ENCODE data around the gene LPP.

LPP gene

DNA sequence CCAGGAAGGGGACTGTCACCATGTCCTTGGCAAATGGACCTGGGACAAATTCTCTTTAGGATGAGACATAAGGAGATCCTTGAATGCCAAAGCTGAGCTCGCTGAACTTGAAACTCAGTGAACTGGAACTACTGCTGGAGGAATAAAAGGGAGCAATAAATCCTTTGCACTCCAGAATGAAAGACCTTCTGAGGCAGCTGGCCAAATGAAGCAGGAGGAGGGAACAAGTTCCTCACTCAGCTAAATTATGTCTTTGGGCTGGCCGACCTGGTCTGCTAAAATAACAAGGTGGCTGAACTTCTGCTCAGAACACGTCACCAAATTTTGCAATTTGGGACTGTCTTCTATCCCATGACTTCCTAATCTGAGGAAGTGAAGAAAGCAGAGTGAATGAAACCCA is 314.7 kb downstream of the LPP start:
- TF ChIP-seq, protein P1, sequence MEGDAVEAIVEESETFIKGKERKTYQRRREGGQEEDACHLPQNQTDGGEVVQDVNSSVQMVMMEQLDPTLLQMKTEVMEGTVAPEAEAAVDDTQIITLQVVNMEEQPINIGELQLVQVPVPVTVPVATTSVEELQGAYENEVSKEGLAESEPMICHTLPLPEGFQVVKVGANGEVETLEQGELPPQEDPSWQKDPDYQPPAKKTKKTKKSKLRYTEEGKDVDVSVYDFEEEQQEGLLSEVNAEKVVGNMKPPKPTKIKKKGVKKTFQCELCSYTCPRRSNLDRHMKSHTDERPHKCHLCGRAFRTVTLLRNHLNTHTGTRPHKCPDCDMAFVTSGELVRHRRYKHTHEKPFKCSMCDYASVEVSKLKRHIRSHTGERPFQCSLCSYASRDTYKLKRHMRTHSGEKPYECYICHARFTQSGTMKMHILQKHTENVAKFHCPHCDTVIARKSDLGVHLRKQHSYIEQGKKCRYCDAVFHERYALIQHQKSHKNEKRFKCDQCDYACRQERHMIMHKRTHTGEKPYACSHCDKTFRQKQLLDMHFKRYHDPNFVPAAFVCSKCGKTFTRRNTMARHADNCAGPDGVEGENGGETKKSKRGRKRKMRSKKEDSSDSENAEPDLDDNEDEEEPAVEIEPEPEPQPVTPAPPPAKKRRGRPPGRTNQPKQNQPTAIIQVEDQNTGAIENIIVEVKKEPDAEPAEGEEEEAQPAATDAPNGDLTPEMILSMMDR (IDR thresholded peaks at IDR 0.05; ENCODE audit: low read depth, low read length, missing control alignments) = no peak
- in situ Hi-C loops (cut with HindIII; ENCODE audit: low sequenced_read_pairs) = no loop called here
- peak; percentile 69 for DNase-seq (ENCODE audit: low read depth)
- H3K4me3 ChIP-seq (ENCODE audit: low read depth, low read length) = no peak overlapping the region

DNA sequence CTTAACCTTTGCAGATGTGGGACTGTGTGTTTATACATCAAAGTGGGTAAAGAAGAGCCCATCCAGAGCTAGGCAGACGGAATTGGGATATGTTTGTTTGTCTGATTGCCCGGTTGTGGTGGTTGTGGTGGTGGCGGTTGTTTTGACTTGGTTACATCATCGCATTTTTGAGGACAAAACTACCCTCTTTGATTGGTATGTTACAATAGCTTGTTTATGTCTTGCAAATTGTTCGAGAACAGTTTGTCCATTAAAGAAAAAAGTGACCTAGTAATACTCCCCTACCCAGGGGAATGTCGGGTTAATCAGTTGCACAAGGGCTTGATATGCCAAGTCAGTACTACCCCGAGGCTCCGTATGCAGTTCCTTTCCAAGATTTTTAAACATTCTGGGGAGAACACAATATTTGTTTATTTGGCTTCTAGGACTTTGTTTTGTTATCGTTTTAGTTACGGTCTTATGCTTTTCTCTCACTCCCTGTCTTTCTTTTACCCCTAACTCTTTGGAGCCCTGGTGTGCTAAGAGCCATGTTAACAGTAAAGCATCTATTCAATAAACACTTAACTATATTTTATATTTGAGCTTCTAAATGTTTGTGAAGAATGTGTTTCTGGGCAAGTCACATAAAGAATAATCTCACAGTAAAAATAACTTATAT is 315.4 kb downstream of the LPP start:
- TF ChIP-seq, protein P1 (IDR thresholded peaks at IDR 0.05; ENCODE audit: low read depth, low read length, missing control alignments) = no peak
- DNase-seq (ENCODE audit: low read depth) = peak; percentile 79

DNA sequence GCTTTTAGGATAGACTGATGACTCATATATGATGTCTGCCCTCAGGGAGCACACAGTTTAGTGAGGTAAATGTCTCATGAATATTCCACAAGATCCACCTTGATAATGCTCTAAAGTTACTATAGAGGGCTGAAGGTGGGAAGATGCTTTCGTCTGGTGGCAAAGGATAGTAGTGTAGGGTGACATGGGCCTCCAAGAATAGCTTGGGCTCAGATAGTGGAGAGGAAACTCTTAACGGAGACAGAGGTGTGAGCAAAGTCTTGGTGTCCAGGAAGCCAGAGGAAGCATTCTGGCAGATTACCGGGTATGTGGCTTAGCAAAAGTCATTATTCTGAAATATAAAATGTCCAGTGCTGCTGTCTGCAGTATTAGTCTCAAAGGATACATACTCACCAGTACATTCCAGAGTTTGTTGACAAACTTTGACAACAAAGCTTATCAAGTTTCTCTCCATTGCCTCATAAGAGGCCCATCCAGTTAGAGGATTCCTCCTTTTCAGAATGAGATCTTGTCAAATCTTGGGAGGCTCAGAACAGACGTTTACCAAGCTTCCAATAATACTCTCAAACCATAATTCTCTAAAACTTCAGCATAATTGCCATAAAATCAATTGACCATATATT is 316.7 kb downstream of the LPP start:
- in situ Hi-C loops (cut with HindIII; ENCODE audit: low sequenced_read_pairs) = no loop called here

More for the DNA sequence above, 315.4 kb downstream of the LPP start:
- no peak overlapping the region for H3K4me3 ChIP-seq (ENCODE audit: low read depth, low read length)
- in situ Hi-C loops (cut with HindIII; ENCODE audit: low sequenced_read_pairs) = no loop called here

DNA sequence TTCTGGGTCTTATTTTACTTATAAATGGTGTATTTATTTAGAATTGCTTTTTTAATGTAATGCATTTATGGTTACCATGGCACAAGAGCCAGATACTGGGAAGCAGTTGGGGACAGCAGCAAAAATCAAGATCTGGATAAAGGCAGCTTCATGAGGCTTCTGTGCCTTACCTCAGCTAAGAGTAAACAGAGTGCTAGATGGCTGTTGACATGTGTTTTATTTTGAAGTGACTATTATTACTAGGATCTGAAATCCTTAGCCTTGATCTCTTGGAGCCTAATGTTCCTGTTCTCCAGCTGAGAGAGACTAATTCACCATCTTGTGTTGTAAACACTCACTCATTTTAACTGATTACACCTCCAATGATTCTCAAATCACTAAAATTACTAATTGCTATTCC is 317.8 kb downstream of the LPP start:
- in situ Hi-C loops (cut with HindIII; ENCODE audit: low sequenced_read_pairs) = no loop called here
- TF ChIP-seq, protein P1 (IDR thresholded peaks at IDR 0.05; ENCODE audit: low read depth, low read length, missing control alignments) = no peak
- no peak overlapping the region for H3K4me3 ChIP-seq (ENCODE audit: low read depth, low read length)
- no peak for DNase-seq (ENCODE audit: low read depth)

More for the DNA sequence above, 316.7 kb downstream of the LPP start:
- no peak overlapping the region for H3K4me3 ChIP-seq (ENCODE audit: low read depth, low read length)
- TF ChIP-seq, protein P1 (IDR thresholded peaks at IDR 0.05; ENCODE audit: low read depth, low read length, missing control alignments) = no peak
- DNase-seq (ENCODE audit: low read depth) = no peak

DNA sequence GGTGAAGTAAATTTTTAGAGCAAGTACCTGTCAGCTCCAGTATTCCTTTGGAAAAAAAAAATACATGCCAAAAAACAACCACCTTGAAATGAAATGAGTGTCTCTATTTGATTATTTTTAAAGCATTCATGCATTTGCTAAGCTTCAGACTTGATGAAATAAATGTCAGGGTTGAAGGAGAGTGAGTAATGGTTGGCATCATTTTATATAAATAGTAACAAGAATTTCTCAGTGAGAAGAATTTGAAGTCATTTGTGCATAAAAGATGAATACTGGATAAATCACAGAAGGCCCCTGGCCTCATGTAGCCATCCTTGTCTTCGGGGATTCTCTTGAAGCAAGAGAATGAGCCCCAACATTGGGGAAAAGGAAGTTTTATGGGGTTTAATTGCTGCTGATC is 318.4 kb downstream of the LPP start:
- TF ChIP-seq, protein P1 (IDR thresholded peaks at IDR 0.05; ENCODE audit: low read depth, low read length, missing control alignments) = no peak
- no peak overlapping the region for H3K4me3 ChIP-seq (ENCODE audit: low read depth, low read length)
- in situ Hi-C loops (cut with HindIII; ENCODE audit: low sequenced_read_pairs) = no loop called here
- no peak for DNase-seq (ENCODE audit: low read depth)

DNA sequence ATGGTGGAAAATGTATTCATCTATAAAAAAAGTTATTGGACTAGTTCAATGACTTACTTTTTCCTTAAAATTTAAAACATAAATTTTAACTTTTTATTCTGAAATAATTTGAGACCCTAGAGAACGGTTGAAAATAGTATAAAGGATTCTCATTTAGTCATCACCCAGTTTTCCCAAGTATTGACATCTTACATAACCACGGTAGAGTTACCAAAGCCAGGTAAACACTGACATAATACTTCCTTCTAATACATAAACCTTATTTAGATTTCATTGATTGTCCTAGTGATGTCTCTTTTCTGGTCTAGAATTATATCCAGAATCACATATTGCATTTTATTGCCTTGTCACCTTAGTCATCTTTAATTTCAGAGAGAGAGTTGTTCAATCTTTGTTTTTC is 319.1 kb downstream of the LPP start:
- DNase-seq (ENCODE audit: low read depth) = no peak
- in situ Hi-C loops (cut with HindIII; ENCODE audit: low sequenced_read_pairs) = no loop called here
- TF ChIP-seq, protein P1 (IDR thresholded peaks at IDR 0.05; ENCODE audit: low read depth, low read length, missing control alignments) = no peak
- H3K4me3 ChIP-seq (ENCODE audit: low read depth, low read length) = no peak overlapping the region
